Right ventricle myocardium inferior (tissue), 1 donor: Measurements from ENCODE around the gene PRSS22. TPM values are rescaled to one million over a fixed set of nuclear protein-coding genes. Genes with fewer than 3 reads are reported as not detected.

ENCODE experiments used
- ATAC-seq: fragments of 200-7000 bp; cut with Tn5 transposase; one replicate; pipeline ENCODE4 v1.9.1; 2020; ENCODE audit warnings: mild to moderate bottlenecking, moderate library complexity
- DNase-seq: peaks from one replicate; pipeline ENCODE4 v3.0.0; 2021; ENCODE audit errors: missing footprints
- intact Hi-C: fragments of 100-400 bp; cut with DNase I; formaldehyde crosslinking; loops from one replicate; pipeline ENCODE4 v1.11.0; 2022
- total RNA-seq: library from RNA; stranded (reverse); fragmentation: NEBNext Ultra II Directional; extraction: Animal tissue kit (Norgen Biotek cat#: 25700); gene quantifications from one replicate; pipeline ENCODE4 v1.2.1, GENCODE V29; 2021
- donor health status: DM: no; HTN: yes; CAD: no; lungs with severe emphysema.

PRSS22 gene
- total RNA-seq, 1 donor from 2014 or later: not detected

DNA sequence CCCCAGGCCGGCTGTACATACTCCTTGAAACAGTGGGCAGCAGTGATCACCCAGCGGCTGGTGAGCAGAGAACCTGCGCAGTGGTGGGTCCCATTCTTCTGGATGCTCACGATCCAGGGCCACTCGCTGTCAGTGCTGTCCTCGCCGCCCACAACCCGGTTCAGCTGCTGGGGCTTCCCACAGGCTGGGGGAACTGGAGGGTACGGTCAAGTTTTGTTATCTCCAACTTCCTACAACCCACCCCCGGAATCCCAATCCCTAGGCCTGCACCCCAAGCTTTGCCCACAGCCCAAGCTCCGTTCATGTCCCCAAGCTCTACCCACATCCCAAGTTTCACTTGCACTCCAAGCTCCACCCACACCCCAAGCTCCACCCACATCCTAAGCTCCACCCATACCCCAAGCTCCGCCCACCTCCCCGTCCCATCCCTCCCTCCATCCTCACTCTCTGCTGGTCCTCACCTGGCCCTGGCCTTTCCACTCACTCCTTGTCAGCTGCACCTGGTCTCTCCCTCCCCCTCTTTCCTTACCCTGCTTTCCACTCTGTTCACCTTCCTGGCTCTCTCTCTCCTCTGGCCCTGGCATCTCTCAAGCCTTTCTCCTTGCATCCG lies 1.8 kb downstream of the PRSS22 start:
- ATAC-seq: no peak
- intact Hi-C loops: no loop called here
- no peak for DNase-seq

DNA sequence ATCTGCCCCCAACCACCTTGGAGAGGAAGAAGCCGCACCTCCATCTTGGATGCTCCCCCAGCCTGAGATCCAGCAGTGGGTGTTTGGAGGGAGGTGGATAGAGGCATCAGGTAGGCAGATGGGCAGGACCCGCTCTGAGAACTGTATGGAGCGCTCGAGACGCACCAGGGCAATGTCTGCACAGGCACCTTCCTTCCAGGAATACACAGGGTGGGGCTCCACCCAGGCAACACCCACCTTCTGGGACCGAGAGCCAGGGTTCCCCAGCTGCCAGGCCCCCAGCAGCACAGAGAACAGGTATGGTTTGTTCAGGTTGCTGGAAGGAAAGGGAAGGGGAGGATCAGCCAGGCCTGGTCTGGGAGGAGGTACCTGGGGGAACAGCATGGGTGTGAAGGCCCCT lies 2.4 kb downstream of the PRSS22 start:
- DNase-seq (no peak), ATAC-seq (no peak)
- intact Hi-C loops: no loop called here

DNA sequence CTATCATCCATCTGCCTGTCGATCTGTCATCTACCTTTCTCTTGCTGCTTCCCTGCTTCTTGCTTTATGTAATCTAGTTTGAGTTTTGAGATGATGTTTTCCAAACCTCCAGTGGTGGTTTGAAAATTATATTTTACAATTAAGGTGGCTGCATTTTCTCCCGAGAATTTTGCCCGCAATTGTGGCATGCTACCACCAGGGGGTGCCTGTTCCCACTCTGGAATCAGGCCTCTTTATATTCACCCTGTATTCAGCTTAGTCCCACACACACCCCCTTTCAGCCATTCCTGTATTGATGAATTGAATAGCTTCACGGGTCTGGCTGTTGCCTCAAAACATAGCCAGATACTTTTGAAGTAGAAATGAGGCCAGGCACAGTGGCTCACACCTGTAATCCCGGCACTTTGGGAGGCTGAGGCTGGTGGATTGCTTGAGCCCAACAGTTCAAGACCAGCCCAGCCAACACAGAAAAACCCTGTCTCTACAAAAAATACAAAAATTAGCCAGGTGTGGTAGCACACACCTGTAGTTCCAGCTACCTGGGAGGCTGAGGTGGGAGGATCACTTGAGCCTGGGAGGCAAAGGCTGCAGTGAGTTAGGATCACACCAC lies 3.2 kb downstream of the PRSS22 start:
- DNase-seq (no peak), ATAC-seq (no peak)
- intact Hi-C loops: no loop called here

DNA sequence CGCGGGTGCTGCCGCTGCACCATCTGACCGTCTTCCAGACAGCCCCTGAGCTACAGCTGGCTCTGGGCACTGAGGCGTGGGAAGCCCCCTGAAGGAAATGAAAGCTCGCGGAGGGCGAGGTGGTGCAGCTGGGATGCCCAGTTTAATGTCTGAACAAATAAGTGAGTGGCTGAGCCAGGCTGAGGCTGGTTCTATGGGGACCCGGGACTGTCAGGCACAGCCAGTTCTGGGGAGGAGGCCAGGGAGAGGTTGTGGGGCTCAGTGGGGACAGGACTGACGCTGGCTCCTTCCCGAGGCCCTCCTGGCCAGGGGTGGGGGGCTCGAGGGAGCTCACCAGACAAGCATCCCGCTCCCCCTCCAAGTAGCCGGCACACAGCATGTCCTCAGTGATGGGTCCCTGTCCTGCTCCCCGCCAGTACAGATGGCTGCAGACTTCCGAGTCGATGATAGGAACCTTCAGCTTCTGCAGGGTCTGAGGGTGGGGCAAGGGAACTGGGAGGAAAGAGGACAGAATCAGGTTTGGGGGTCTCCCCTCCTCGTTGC lies 4.4 kb downstream of the PRSS22 start:
- ATAC-seq: no peak
- intact Hi-C loops: no loop called here
- no peak for DNase-seq

DNA sequence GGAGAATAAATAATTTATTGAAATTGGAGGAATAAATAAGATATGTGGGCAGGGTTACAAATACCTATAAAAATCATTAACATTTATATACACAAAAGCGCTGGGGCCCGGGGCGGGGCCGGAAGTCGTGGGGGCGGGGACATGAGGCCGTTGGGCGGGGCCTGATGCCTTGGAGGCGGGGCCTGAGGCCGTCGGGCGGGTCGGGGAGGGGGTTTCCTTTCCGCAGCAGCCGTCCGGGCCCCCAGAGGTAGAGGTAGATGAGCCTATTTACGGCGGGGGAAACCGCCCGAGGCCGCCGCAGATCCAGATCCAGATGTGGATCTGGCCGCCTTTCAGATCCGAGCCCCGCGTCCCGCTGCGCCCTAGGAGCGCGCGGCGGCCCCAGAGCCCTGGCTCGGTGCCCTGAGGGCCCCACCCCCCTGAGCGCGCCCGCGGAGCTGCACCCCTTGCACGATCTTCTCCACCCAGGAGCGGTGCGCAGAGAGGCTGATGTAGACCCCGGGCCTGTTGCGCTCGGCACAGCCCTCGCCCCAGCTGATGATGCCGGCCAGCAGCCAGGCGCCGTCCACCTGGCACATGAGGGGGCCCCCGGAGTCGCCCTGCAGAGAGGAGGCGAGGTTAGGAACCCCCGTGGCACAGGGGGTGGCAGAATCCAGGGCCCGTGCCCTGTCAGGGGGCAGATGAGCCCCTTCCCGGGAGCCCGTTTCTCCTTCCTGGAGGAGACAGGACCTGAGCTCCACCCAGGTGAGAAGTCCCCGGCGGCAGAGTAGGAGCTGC lies 5.1 kb downstream of the PRSS22 start:
- ATAC-seq: no peak
- no peak for DNase-seq
- intact Hi-C loops: no loop called here

DNA sequence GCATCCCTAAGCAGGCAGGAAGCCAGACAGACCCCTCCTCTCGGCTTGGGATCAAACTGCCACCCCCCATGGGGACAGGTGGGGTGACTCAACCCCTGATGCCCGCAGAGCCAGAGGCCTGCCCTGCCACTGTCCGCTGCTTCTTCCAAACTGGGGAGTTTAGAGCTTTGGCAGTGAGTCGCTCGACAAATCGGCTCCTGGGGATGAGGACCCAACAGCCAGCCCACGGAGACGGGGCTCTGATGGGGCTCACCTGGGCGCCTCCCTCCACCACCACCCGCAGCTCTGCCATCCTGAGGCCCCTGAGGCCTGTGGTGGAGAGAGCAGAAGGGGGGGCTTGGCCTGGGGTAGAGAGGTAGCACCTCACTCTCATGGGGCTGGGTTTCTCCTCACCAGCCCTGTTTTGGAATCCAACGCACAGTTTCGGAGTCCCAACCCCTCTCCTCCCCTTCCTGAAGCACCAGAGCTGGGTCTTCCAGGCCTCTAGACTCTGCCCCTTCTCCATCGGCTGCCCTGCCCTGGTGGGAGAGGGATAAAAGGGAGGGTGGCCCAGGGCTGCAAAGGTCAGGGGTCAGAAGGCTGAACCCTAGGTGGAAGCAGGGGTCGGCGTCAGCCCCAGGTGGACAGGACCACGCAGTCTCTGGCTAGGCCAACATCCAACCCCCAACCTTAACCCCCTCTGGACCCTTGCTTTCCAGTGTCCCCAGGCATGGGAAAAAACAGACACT lies 5.8 kb downstream of the PRSS22 start:
- no peak for ATAC-seq

DNA sequence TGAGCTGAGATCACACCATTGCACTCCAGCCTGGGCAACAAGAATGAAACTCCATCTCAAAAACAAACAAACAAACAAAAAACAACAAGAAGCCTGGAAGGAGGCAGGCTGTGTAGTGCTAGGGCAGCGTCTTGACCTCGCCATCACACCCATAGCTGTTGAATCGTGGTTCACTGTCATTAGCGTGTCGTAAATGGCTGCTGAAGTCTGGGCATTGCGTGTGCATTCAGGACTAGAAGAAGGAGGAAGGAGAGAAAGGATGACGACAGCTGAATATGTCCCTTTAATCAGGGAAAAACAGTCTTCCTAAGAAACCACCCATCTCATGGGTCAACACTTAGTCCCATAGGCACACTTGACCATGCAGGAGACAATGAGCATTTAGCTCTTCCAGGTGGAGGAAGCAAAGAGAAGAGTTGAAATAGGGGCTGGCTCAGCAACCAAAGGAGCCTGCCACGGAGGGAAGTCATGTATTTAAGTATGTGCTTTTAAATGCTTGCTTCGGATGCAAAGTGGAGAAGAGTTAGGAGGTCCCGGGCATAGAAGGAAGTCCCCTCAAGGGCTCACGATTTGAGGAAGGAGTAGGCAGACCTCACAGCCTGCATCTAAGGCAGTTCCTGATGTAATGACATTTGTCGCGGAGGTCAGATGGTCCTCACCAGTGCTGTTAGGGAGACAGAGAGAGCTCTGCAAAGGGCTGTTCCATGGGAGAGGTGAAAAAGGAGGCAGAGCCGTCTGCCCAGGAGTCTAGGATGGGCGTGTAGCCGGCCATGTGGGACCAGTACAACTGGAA lies 8.8 kb downstream of the PRSS22 start:
- intact Hi-C loops: no loop called here
- ATAC-seq (no peak), DNase-seq (no peak)

More for the DNA sequence above, 5.8 kb downstream of the PRSS22 start:
- DNase-seq: no peak
- intact Hi-C loops: no loop called here

DNA sequence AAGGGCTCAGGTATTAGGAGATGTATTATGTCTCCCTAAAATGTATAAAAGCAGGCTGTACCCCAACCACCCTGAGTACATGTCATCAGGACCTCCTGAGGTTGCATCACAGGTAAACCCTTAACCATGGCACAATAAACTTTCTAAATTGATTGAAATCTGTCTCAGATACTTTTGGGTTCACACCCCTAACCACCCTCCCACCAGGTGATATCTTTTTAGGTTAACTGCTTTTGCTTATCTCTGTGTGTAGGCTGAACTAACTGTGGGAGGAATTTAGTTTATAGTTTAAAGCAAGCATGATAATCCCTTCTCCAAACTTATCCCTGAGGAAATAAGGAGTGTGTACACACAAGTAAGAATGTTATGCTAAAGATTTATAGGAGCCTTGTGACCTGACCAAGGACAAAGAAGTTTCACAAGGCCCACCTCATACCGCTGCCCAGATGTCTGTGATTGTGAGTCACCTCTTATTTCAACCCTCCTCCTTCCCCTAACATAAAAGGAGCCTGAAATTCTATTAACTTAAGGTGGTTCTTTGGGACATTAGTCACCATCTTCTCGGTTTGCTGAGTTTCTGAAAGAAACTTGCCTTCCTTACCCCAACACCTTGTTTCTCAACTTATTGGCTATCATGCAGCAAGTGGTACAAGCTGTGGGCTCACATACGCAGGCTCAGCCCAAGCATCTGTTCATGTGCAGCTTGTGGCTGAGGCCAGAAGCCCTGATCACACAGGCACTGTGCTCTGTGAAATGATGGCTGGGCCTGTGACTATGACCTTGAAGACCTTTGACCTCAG lies 11.3 kb downstream of the PRSS22 start:
- no peak for ATAC-seq
- DNase-seq: no peak
- intact Hi-C loops: no loop called here

DNA sequence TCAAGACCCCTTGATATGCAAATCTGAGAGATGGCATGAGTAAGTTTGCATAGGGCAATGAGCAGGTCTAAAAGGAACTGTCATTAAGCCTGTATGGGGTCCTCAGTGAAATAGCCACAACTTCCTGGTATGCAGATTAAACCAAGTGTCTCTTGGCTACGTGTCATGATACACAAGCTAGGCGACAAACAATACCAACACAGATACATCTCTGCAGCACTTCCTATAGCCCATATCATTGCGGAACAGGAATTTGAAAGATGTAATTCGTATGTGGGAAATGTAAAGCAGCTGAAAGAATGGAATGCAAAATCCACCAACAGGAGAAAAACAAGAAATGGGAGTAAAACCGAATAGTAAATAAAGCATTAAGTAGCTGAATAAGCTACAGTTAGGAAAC lies 12.9 kb downstream of the PRSS22 start:
- DNase-seq (no peak), ATAC-seq (no peak)
- intact Hi-C loops: no loop called here

DNA sequence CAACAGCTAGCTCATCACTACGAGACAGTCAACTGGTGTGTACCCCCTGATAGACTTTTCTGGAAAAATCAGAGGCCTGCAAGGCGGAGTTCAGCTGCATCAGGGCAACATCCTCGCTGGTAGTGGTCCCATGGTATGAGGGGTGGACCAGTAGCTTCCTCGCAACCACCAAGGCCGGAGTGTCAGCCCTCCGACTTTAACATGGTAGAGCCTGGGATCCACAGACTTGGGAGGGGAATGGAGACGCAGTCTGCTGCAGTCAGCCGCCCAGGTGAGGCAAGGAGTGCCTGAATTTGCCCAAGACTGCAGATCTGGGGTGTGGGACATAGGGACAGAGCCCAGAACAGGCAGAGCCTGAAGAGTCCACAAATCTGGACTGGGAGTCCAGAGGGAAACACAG lies 14.4 kb downstream of the PRSS22 start:
- DNase-seq: no peak
- no peak for ATAC-seq
- intact Hi-C loops: no loop called here

DNA sequence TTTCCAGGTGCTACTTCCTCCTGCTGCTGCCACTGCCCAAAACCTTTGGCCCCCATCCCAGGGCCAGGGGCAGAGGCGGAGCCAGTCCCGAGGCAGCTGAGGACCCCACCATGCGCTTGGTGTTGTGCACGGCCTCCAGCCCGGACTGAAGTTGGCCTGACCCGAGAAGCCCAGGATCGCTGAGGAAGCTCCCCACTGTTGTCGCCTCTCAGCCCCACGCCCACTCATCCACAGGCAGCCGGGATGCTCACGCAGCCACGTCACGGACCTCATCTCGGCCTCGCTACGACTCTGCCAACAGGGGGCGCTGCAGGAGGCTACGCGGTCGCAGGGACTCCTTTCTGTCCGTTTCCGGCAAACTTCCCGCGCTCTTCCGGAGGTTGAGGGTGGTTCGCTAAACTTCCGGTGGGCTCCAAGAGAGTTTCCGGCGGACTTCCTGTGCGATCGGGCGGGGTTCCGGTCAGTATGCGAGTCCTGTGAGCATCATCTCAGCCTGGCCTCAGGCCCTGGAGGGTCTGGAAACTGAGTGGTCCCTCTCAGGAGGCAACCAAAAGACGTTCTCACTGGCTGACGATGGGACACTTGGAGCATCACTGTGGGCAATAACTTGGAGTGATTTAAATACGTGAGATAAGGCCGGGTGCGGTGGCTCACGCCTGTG lies 15.5 kb downstream of the PRSS22 start:
- DNase-seq (no peak), ATAC-seq (no peak)
- intact Hi-C loops: no loop called here

DNA sequence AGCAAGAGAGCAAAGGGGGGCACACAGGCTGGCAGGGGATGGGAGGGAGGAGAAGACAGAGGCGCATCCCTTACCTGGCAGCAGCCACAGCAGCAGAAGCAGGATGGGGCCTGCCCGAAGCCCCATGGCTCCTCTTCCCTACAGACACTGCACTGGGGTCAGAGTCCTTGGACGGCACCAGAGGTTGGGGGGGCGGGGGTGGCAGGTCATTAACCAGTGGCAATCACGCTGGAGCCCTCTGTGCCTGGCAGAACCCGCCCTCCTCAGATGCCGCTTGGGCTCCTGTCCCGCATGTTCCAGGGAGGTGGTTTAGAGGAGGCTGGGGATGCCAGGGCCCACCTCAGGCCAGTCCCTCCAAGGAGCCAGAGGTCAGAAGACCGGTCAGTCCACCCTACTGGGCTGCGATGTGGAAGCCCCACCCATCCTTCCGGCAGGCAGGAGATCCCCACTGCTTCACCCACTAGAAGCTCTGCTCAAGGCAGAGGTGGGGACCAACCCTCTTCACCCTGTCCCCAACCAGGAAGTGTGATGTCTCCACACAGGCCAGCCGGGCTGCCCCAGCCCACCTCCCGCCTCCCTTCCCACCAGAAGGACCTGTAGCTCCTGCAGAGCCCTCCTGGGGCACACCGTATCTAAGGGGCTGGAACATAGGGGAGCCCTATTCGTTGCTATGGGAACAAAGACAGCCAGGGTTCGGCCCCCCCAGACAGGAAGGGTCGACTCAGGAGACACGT lies 16.2 kb downstream of the PRSS22 start:
- ATAC-seq (no peak), DNase-seq (no peak)
- intact Hi-C loops: no loop called here

DNA sequence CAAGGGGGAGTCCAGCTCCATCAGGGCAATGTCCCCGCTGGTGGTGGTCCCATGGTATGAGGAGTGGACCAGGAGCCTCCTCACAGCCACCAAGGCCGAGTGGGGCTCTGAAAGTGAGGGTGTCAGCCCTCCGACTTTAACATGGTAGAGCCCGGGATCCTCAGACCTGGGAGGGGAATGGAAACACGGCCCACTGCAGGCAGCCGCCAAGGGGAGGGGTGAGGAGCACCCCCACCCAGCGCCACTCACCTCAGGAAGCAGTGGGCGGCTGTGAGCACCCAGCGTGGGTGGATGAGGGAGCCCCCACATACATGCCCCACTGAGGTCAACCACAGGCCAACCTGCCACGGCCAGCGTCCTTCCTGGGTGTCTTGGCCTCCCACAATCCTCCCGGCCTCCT lies 17.1 kb downstream of the PRSS22 start:
- intact Hi-C loops: no loop called here
- ATAC-seq: no peak
- DNase-seq: no peak

DNA sequence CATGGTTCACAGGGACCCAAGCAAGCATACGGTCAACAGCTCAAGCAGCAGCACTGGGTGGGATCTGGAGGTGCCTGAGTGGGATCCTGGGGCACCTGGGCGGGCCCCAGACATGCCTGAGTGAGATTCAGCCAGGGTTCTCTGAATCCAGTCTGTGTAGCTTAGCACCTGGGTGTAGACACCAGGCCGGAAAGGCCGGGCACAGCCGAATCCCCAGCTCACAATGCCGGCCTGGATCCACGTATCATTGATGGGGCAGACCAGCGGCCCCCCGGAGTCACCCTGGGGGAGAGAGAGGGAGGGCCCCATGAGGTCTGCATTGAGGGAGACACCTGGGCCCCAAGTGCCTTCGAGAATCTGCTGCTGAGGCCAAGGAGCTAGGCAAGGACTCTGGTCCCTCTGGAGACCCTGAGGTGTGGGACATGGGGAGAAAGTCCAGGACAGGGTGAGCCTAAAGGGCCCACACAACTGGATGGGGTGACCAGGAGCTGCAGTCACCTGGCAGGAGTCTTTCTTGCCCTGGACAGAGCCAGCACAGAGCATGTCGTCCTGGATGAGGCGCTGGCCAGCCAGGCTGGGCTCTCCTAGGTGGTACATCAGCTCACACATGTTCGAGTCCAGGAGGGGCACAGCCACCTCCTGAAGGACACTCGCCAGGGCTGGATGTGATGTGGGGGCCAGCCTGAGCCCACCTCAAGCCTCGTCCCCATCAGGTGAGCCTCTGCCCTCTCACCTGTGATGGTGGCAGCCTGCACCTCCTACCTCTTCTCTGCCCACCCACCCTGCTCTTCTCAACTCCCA lies 18.1 kb downstream of the PRSS22 start:
- intact Hi-C loops: loop anchor here (1.0 kb wide), 1 partner anchor 28 kb away; no protein-coding TSS in a partner anchor
- DNase-seq (no peak), ATAC-seq (no peak)

DNA sequence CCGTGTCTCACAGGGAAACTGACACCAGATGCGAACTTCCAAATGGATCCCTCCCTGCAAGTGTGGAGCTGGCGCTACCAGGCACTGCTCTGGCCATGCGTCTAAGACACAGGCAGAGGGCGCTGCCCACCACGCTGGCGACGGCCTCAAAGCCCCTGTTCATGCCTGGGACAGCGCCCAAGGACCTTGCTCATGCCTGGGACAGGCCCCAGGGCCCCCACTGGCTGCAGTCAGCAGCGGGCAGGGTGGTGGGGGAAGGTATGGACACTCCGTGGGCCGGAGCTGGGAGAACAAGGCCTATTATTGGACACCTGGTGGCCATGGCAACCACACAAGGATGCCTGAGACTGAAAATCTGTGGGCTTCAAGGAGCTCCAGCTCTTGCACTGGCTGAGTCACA lies 19.0 kb downstream of the PRSS22 start:
- intact Hi-C loops: loop anchor here (1.0 kb wide), 1 partner anchor 29 kb away; no protein-coding TSS in a partner anchor
- DNase-seq (no peak), ATAC-seq (peak; percentile 55)
